Activated T-helper 17 cell treated with anti-CD3 and anti-CD28 coated beads, Interleukin-2, amount 50 U/mL, for 72 hours (primary cell): ENCODE measurements around the gene CAMK2B. TPM values are rescaled to one million over a fixed set of nuclear protein-coding genes. Genes with fewer than 3 reads are reported as not detected.

Source experiments
- ATAC-seq: fragments of 150-1000 bp; cut with Tn5 transposase; replicated peaks from 2 replicates; pipeline ENCODE4 v1.10.0; 2021; ENCODE audit warnings: mild to moderate bottlenecking, moderate library complexity
- H3K27ac Mint-ChIP-seq: one replicate; pipeline ENCODE4 v1.8.0; 2022; ENCODE audit warnings: mixed read lengths
- H3K27me3 Mint-ChIP-seq: one replicate; pipeline ENCODE4 v1.8.0; 2022; ENCODE audit warnings: mixed read lengths
- H3K36me3 Mint-ChIP-seq: one replicate; pipeline ENCODE4 v1.8.0; 2022; ENCODE audit warnings: low read depth, mild to moderate bottlenecking, mixed read lengths
- H3K4me1 Mint-ChIP-seq: one replicate; pipeline ENCODE4 v1.8.0; 2022; ENCODE audit warnings: mixed read lengths
- H3K4me3 Mint-ChIP-seq: one replicate; pipeline ENCODE4 v1.8.0; 2022; ENCODE audit warnings: mild to moderate bottlenecking, mixed read lengths
- H3K9me3 Mint-ChIP-seq: one replicate; pipeline ENCODE4 v1.8.0; 2022; ENCODE audit warnings: mixed read lengths
- total RNA-seq, 2 donors: library from RNA; stranded (reverse); gene quantifications; one replicate each; pipeline ENCODE4 v1.2.3, GENCODE V29; 2022

Gene CAMK2B
- total RNA-seq, 2 donors from 2014 or later: 1.0 to 1.7 TPM

DNA sequence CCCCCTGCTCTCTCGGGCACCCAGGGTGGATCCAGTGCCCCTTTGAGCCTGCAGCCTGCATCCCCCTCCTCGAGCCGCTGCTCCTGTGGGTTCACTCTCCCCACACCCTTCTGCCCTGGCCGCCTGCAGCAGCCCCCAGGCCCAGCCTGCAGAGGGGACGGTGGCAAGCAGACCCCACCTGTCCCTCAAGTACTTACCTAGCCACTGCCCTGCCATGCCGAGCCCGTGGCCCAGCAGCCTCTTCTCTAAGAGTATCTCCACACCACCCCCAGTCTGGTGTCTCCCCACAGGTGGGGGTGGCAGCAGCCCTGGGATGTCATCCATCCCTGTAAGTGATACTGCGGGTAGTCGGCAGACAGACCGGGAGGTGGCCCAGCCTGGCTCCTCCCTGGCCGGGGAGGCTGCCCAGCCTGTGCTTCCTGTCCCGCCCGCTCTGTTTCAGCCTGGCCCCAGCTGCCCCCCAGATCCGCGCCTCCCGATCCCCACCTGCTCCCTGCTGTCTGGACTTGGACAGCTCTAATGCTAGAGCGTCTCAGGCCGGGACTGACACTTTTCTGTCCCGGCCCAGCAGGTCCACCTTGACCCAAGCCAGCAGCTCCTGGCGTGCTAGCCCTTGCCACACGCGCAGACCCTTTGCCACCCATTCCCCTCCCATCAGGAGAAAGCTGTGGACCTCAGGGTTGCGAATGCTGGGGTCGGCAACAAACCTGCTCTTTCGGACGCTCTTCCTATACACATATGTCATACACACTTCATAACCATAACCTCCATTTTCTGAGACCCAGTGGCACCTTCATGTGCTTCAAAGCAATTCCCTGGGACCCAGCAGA, 99.6 kb downstream of the CAMK2B start:
- Mint-ChIP-seq H3K9me3 (no peaks in the 10 kb centered on the region), H3K4me1 (no peaks in the 10 kb centered on the region), H3K27ac (no peak overlapping the region), H3K4me3 (no peak overlapping the region), H3K27me3 (peaks cover 4% of the 10 kb centered on the region), H3K36me3 (no peaks in the 10 kb centered on the region)
- no peak for ATAC-seq

GRCh38 chr7:44224974-44225565, 100.3 kb downstream of the CAMK2B start:
- no peak for ATAC-seq
- Mint-ChIP-seq H3K27me3 (peaks cover 4% of the 10 kb centered on the region), H3K4me1 (no peaks in the 10 kb centered on the region), H3K9me3 (no peaks in the 10 kb centered on the region), H3K4me3 (no peak overlapping the region), H3K36me3 (no peaks in the 10 kb centered on the region), H3K27ac (no peak overlapping the region)

GRCh38 chr7:44224080-44224973, 101.1 kb downstream of the CAMK2B start:
- H3K27ac Mint-ChIP-seq: no peak overlapping the region
- no peak for ATAC-seq
- no peaks in the 10 kb centered on the region for H3K4me1 Mint-ChIP-seq
- H3K9me3 Mint-ChIP-seq: no peaks in the 10 kb centered on the region
- H3K27me3 Mint-ChIP-seq: peaks cover 4% of the 10 kb centered on the region
- no peaks in the 10 kb centered on the region for H3K36me3 Mint-ChIP-seq
- H3K4me3 Mint-ChIP-seq: no peak overlapping the region

DNA sequence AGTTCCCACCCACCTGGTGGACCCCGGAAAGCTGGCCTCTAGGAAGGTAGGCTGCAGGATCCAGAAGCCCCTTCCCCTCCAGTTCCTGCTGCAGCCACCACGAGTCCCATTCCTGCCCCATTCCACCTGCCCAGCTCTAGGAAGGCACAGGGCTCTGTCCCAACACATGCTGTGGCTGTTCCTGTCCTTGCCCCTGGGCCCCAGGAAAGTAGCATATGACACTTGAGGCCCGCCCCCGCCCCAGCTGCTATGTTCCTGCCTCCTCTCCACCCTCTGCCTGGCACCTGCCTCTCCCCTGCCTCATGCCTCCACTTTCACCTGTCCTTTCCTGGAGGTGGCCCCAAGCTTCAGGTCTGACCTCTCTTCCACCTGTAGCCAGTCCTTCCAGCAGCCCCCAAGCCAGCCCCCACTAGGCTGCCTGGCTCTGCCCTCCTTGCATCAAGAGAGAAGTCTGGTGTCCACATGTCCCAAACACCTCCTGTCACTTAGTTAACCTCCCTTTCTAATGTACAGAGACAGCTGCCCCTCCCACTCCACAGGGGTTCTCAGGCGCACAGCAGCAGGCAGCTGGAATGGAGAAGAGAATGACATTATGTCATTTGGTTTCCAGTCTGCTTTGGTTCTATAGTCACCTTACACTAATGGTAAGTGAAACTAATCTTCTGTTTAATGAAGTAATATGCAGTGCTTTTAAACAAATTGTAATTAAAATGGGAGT, 101.9 kb downstream of the CAMK2B start:
- no peak for ATAC-seq
- H3K27ac Mint-ChIP-seq: no peak overlapping the region
- peaks cover 4% of the 10 kb centered on the region for H3K27me3 Mint-ChIP-seq
- no peaks in the 10 kb centered on the region for H3K9me3 Mint-ChIP-seq
- H3K36me3 Mint-ChIP-seq: no peaks in the 10 kb centered on the region
- H3K4me3 Mint-ChIP-seq: no peak overlapping the region
- no peaks in the 10 kb centered on the region for H3K4me1 Mint-ChIP-seq

- no peak for ATAC-seq
- Mint-ChIP-seq H3K9me3 (no peaks in the 10 kb centered on the region), H3K4me3 (no peak overlapping the region), H3K36me3 (no peaks in the 10 kb centered on the region), H3K27ac (no peak overlapping the region), H3K27me3 (peaks cover 4% of the 10 kb centered on the region), H3K4me1 (no peaks in the 10 kb centered on the region)
Observed at GRCh38 chr7:44222776-44223261, 102.6 kb downstream of the CAMK2B start.

- Mint-ChIP-seq H3K4me1 (no peaks in the 10 kb centered on the region), H3K4me3 (no peak overlapping the region), H3K27me3 (peaks cover 4% of the 10 kb centered on the region), H3K9me3 (no peaks in the 10 kb centered on the region), H3K27ac (no peak overlapping the region), H3K36me3 (no peaks in the 10 kb centered on the region)
- no peak for ATAC-seq
Observed at GRCh38 chr7:44222074-44222473, 103.3 kb downstream of the CAMK2B start.

- ATAC-seq: no peak
- Mint-ChIP-seq H3K4me3 (no peak overlapping the region), H3K27ac (no peak overlapping the region), H3K36me3 (no peaks in the 10 kb centered on the region), H3K27me3 (peaks cover 4% of the 10 kb centered on the region), H3K9me3 (no peaks in the 10 kb centered on the region), H3K4me1 (no peaks in the 10 kb centered on the region)
Observed at GRCh38 chr7:44221231-44221791, 104.1 kb downstream of the CAMK2B start.

GRCh38 chr7:44220358-44221112, 104.9 kb downstream of the CAMK2B start:
- peaks cover 4% of the 10 kb centered on the region for H3K27me3 Mint-ChIP-seq
- H3K36me3 Mint-ChIP-seq: no peaks in the 10 kb centered on the region
- ATAC-seq: no peak
- H3K9me3 Mint-ChIP-seq: no peaks in the 10 kb centered on the region
- no peak overlapping the region for H3K4me3 Mint-ChIP-seq
- H3K4me1 Mint-ChIP-seq: no peaks in the 10 kb centered on the region
- no peak overlapping the region for H3K27ac Mint-ChIP-seq

- no peaks in the 10 kb centered on the region for H3K9me3 Mint-ChIP-seq
- no peaks in the 10 kb centered on the region for H3K36me3 Mint-ChIP-seq
- H3K4me3 Mint-ChIP-seq: no peak overlapping the region
- peaks cover 4% of the 10 kb centered on the region for H3K27me3 Mint-ChIP-seq
- H3K27ac Mint-ChIP-seq: no peak overlapping the region
- no peak for ATAC-seq
- H3K4me1 Mint-ChIP-seq: no peaks in the 10 kb centered on the region
Observed at GRCh38 chr7:44220046-44220357, 105.4 kb downstream of the CAMK2B start.

- Mint-ChIP-seq H3K4me1 (no peaks in the 10 kb centered on the region), H3K9me3 (no peaks in the 10 kb centered on the region), H3K4me3 (no peak overlapping the region), H3K27me3 (peaks cover 4% of the 10 kb centered on the region), H3K36me3 (peaks cover 1% of the 10 kb centered on the region), H3K27ac (no peak overlapping the region)
- no peak for ATAC-seq
Observed at GRCh38 chr7:44219371-44220045, 105.9 kb downstream of the CAMK2B start.

DNA sequence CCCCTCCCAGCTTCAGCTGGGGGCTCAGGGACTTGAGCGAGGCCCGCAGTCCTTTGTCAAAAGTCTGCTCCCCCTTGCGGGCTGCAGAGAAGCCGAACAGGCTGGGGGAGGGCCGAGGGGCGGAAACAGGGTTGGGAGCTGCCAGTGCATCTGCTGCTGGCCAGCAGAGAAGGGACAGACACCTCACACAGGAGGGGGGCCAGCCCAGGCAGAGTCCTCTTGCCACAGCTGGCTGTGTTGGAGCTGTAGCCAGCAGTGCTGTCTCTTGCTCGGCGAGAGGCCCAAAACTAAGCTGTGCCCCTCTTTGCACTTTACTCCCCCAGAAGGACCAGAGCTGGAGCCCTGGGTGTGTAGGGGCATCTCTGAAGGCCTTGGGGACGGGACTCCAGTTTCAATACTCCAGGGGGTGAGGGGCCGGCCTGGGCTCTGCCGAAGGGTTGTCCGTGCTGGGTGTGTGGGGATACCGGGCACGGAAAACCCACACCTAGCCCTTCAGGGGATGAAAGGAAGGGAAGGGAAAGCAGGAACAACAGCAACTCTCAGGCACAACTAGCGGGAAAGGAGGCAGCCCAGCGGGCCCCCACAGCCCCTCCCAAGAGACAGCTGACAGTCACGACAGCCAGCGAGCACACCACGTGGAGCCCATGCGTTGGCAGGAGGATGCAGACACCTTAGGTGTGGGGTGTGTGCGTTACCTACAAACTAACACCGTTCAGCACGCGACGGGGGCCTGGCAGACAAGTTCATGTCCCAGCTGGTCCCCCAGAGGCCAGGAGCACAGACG, 106.8 kb downstream of the CAMK2B start:
- Mint-ChIP-seq H3K27ac (no peak overlapping the region), H3K36me3 (peaks cover 6% of the 10 kb centered on the region), H3K9me3 (no peaks in the 10 kb centered on the region), H3K4me3 (no peak overlapping the region), H3K4me1 (no peaks in the 10 kb centered on the region), H3K27me3 (no peaks in the 10 kb centered on the region)
- ATAC-seq: no peak

- no peak overlapping the region for H3K27ac Mint-ChIP-seq
- no peaks in the 10 kb centered on the region for H3K4me1 Mint-ChIP-seq
- H3K4me3 Mint-ChIP-seq: no peak overlapping the region
- no peaks in the 10 kb centered on the region for H3K9me3 Mint-ChIP-seq
- ATAC-seq: no peak
- peaks cover 12% of the 10 kb centered on the region for H3K36me3 Mint-ChIP-seq
- no peaks in the 10 kb centered on the region for H3K27me3 Mint-ChIP-seq
Observed at GRCh38 chr7:44217852-44218402, 107.5 kb downstream of the CAMK2B start.
